IMR-90 (cell line): ENCODE results near the gene ZSWIM3. TPM values are rescaled to one million over a fixed set of nuclear protein-coding genes. Genes with fewer than 3 reads are reported as not detected.

ENCODE experiments used
- ATAC-seq: fragments of 200-7000 bp; cut with Tn5 transposase; 2 replicates; pipeline ENCODE4 v1.9.1; 2020; ENCODE audit warnings: low read depth, mild to moderate bottlenecking, moderate library complexity
- BruUV-seq: library from RNA; stranded (reverse); fragments of 400-500 nt; replicated peaks from 2 replicates; lab custom pipeline; 2021; lab: Mats Ljungman, UMichigan
- CTCF ChIA-PET: fragments of 300-600 bp; formaldehyde crosslinking; extraction: SDS; loops from one replicate; lab custom pipeline; 2021; ENCODE audit warnings: antibody characterized with exemption; lab: Yijun Ruan, JAX
- POLR2A ChIA-PET: fragments of 300-600 bp; sonication (Branson Sonifier 250); formaldehyde crosslinking; loops from one replicate; lab custom pipeline; 2022; ENCODE audit warnings: antibody characterized with exemption; ENCODE audit not compliant: unreplicated experiment; lab: Charles Lee
- DNase-seq: peaks from one replicate; pipeline ENCODE4 v3.0.0; 2013
- H2AFZ ChIP-seq: replicated peaks from 2 replicates; pipeline ENCODE3; 2013; ENCODE audit warnings: low read length, mild to moderate bottlenecking; ENCODE audit not compliant: poor library complexity
- H2AK5ac ChIP-seq: 2 replicates; pipeline ENCODE4 v1.6.1; 2013; ENCODE audit warnings: low read depth, low read length, inconsistent platforms
- H2AK9ac ChIP-seq: replicated peaks from 2 replicates; pipeline ENCODE3; 2013; ENCODE audit warnings: mild to moderate bottlenecking, low read depth, low read length, moderate library complexity; ENCODE audit not compliant: poor library complexity
- H2BK120ac ChIP-seq: 2 replicates; pipeline ENCODE4 v1.6.1; 2013; ENCODE audit warnings: low read depth, low read length, inconsistent platforms
- H2BK15ac ChIP-seq: 3 replicates; pipeline ENCODE4 v1.6.1; 2013; ENCODE audit warnings: low read depth, low read length, inconsistent platforms
- H2BK20ac ChIP-seq: 2 replicates; pipeline ENCODE4 v1.6.1; 2013; ENCODE audit warnings: low read depth, mild to moderate bottlenecking, inconsistent platforms, low read length, moderate library complexity
- H2BK5ac ChIP-seq: 2 replicates; pipeline ENCODE4 v1.6.1; 2013; ENCODE audit warnings: mild to moderate bottlenecking, low read depth, low read length, inconsistent platforms; ENCODE audit not compliant: poor library complexity, severe bottlenecking
- H3K14ac ChIP-seq: replicated peaks from 2 replicates; pipeline ENCODE4 v1.6.1; 2013; ENCODE audit warnings: low read depth, low read length, inconsistent platforms
- H3K18ac ChIP-seq: 2 replicates; pipeline ENCODE4 v1.6.1; 2013; ENCODE audit warnings: low read depth, low read length, control low read depth
- H3K23ac ChIP-seq: 2 replicates; pipeline ENCODE4 v1.6.1; 2013; ENCODE audit warnings: low read depth, low read length, inconsistent platforms
- H3K27ac ChIP-seq: 2 replicates; pipeline ENCODE4 v1.5.1; 2013; ENCODE audit warnings: mild to moderate bottlenecking, control low read depth, low read length; ENCODE audit not compliant: insufficient read depth
- H3K27me3 ChIP-seq: 2 replicates; pipeline ENCODE4 v1.6.1; 2013; ENCODE audit warnings: low read length; ENCODE audit not compliant: control insufficient read depth, insufficient read depth
- H3K36me3 ChIP-seq: 2 replicates; pipeline ENCODE4 v1.6.1; 2013; ENCODE audit warnings: low read length, mixed read lengths; ENCODE audit not compliant: control insufficient read depth, insufficient read depth
- H3K4ac ChIP-seq: 2 replicates; pipeline ENCODE4 v1.6.1; 2013; ENCODE audit warnings: low read depth, low read length, inconsistent platforms
- H3K4me1 ChIP-seq: 2 replicates; pipeline ENCODE4 v1.6.1; 2013; ENCODE audit warnings: low read length, mixed read lengths; ENCODE audit not compliant: control insufficient read depth, insufficient read depth
- H3K4me2 ChIP-seq: 2 replicates; pipeline ENCODE4 v1.6.1; 2013; ENCODE audit warnings: low read depth, mild to moderate bottlenecking, control low read depth, low read length, moderate library complexity
- H3K4me3 ChIP-seq: 2 replicates; pipeline ENCODE4 v1.5.1; 2013; ENCODE audit warnings: low read depth, mild to moderate bottlenecking, control low read depth, low read length, moderate library complexity; ENCODE audit not compliant: insufficient read depth
- H3K56ac ChIP-seq: 2 replicates; pipeline ENCODE4 v1.6.1; 2013; ENCODE audit warnings: low read length, inconsistent platforms; ENCODE audit not compliant: insufficient read depth; ENCODE audit errors: extremely low read depth
- H3K79me1 ChIP-seq, 2 experiments: 2 replicates each; pipeline ENCODE4 v1.6.1; 2013; ENCODE audit warnings: low read length in 2 of 2, inconsistent platforms in 1 of 2, low read depth in 1 of 2
- H3K9ac ChIP-seq: 2 replicates; pipeline ENCODE4 v1.6.1; 2013; ENCODE audit warnings: low read depth, low read length, control low read depth
- H3K9me1 ChIP-seq: 2 replicates; pipeline ENCODE4 v1.6.1; 2013; ENCODE audit warnings: low read length, inconsistent platforms; ENCODE audit not compliant: insufficient read depth
- H3K9me3 ChIP-seq: 2 replicates; pipeline ENCODE4 v1.6.1; 2013; ENCODE audit warnings: low read length; ENCODE audit not compliant: control insufficient read depth, insufficient read depth
- H4K20me1 ChIP-seq: 2 replicates; pipeline ENCODE4 v1.6.1; 2013; ENCODE audit warnings: low read length, inconsistent platforms; ENCODE audit not compliant: insufficient read depth
- H4K5ac ChIP-seq: 2 replicates; pipeline ENCODE4 v1.6.1; 2013; ENCODE audit warnings: mild to moderate bottlenecking, low read depth, low read length, control low read depth
- H4K8ac ChIP-seq, 2 experiments: 2 replicates each; pipeline ENCODE4 v1.6.1; 2013; ENCODE audit warnings: low read depth in 2 of 2, low read length in 2 of 2, control low read depth in 1 of 2, inconsistent platforms in 1 of 2
- H4K91ac ChIP-seq: 2 replicates; pipeline ENCODE4 v1.6.1; 2013; ENCODE audit warnings: low read depth, low read length, inconsistent platforms; ENCODE audit not compliant: insufficient read depth
- CEBPB ChIP-seq: IDR thresholded peaks from 2 replicates; pipeline ENCODE4 v1.6.1; 2012; ENCODE audit warnings: low read depth, low read length, improper control_type of control experiment
- RCOR1 ChIP-seq: IDR thresholded peaks from 2 replicates; pipeline ENCODE4 v1.6.1; 2012; ENCODE audit warnings: mild to moderate bottlenecking, low read length, improper control_type of control experiment; ENCODE audit not compliant: insufficient replicate concordance
- WGBS, 2 experiments: methylation state at CpG; one replicate each; pipeline versions ENCODE4 v1.1.5 to v1.1.7; 2013; ENCODE audit warnings: missing lambda C conversion rate in 2 of 2; ENCODE audit not compliant: insufficient read length in 1 of 2; ENCODE audit errors: extremely low coverage in 2 of 2; 5-methylcytosine and 5-hydroxymethylcytosine counted together
- dilution Hi-C: fragments of 300-500 bp; cut with HindIII; formaldehyde crosslinking; loops from one replicate; pipeline ENCODE4 v1.14.3; 2018; ENCODE audit warnings: low sequenced_read_pairs; ENCODE audit not compliant: unreplicated experiment
- in situ Hi-C: fragments of 300-500 bp; cut with MboI; formaldehyde crosslinking; loops from 3 replicates; pipeline ENCODE4 v1.14.3; 2019; ENCODE audit warnings: low sequenced_read_pairs, inconsistent platforms, mixed read lengths
- intact Hi-C: fragments of 100-400 bp; cut with micrococcal nuclease; formaldehyde crosslinking; loops from 2 replicates; pipeline ENCODE4 v1.10.0; 2022
- polyA plus RNA-seq, 3 experiments: library from polyadenylated mRNA; depleted of rRNA; stranded (reverse); fragments of >200 nt; gene quantifications; 2 replicates each; pipeline ENCODE4 v1.2.3, GENCODE V29; 2012; ENCODE audit warnings: low replicate concordance in 1 of 3
- total RNA-seq: library from RNA; depleted of rRNA; stranded (reverse); fragments of >200 nt; gene quantifications from 2 replicates; pipeline ENCODE4 v1.2.3, GENCODE V29; 2012

Gene ZSWIM3
- total and polyA plus RNA-seq, 2 of the 4 experiments (the other 2 are of a cell fraction) = 3.3 to 8.6 TPM

GRCh38 chr20:45921337-45922189, 64.1 kb downstream of the ZSWIM3 start:
- 80% methylated on average over 4 of the region's 11 CpGs; no CpG with 5 or more reads in 1 of the 2 experiments for WGBS, 2 experiments
- TF ChIP-seq CEBPB (0 out of 2 replicates have a peak, but pooled peaks have one; percentile 1), RCOR1 (no peak)
- Histone ChIP-seq H3K4me1 (peaks cover 30% of the 10 kb centered on the region), H3K79me1 (no peaks in the 10 kb centered on the region), H3K23ac (no peak overlapping the region), H3K4me3 (no peak overlapping the region), H3K9me1 (no peaks in the 10 kb centered on the region; the same call in 1 of the 2 replicates), H3K56ac (no peak overlapping the region), H3K27ac (no peak overlapping the region), H2AFZ (no peak overlapping the region), H3K14ac (no peak overlapping the region), H3K36me3 (no peaks in the 10 kb centered on the region), H4K20me1 (no peaks in the 10 kb centered on the region), H3K9me3 (no peaks in the 10 kb centered on the region), H3K4me2 (no peak overlapping the region), H2AK9ac (no peak overlapping the region), H3K4ac (no peak overlapping the region), H3K18ac (no peak overlapping the region; the same call in 1 of the 2 replicates), H2BK15ac (no peak overlapping the region), H2BK5ac (no peak overlapping the region), H4K5ac (no peak overlapping the region), H3K27me3 (no peaks in the 10 kb centered on the region), H2AK5ac (no peak overlapping the region), H2BK20ac (no peak overlapping the region), H3K9ac (no peak overlapping the region), H4K8ac (no peak overlapping the region), H4K91ac (no peak overlapping the region), H2BK120ac (no peak overlapping the region)
- ATAC-seq (no peak), DNase-seq (peak; percentile 30)
- in situ Hi-C loops (loop anchor here (25.0 kb wide), 1 partner anchor 584 kb away; the partner anchor contains the start of gene SDC4), dilution Hi-C loops (no loop called here), intact Hi-C loops (no loop called here)
- POLR2A ChIA-PET = interaction anchor here (0.6 kb wide), 1 partner anchor 9 kb away, joined by 3 read pairs; no protein-coding TSS in a partner anchor
- BruUV-seq = no TSS peak
- CTCF ChIA-PET = interaction anchor here (0.7 kb wide), 1 partner anchor 25 kb away, joined by 4 read pairs; no protein-coding TSS in a partner anchor
